ENCODE data around the gene ANKFN1.

The ANKFN1 gene, protein sequence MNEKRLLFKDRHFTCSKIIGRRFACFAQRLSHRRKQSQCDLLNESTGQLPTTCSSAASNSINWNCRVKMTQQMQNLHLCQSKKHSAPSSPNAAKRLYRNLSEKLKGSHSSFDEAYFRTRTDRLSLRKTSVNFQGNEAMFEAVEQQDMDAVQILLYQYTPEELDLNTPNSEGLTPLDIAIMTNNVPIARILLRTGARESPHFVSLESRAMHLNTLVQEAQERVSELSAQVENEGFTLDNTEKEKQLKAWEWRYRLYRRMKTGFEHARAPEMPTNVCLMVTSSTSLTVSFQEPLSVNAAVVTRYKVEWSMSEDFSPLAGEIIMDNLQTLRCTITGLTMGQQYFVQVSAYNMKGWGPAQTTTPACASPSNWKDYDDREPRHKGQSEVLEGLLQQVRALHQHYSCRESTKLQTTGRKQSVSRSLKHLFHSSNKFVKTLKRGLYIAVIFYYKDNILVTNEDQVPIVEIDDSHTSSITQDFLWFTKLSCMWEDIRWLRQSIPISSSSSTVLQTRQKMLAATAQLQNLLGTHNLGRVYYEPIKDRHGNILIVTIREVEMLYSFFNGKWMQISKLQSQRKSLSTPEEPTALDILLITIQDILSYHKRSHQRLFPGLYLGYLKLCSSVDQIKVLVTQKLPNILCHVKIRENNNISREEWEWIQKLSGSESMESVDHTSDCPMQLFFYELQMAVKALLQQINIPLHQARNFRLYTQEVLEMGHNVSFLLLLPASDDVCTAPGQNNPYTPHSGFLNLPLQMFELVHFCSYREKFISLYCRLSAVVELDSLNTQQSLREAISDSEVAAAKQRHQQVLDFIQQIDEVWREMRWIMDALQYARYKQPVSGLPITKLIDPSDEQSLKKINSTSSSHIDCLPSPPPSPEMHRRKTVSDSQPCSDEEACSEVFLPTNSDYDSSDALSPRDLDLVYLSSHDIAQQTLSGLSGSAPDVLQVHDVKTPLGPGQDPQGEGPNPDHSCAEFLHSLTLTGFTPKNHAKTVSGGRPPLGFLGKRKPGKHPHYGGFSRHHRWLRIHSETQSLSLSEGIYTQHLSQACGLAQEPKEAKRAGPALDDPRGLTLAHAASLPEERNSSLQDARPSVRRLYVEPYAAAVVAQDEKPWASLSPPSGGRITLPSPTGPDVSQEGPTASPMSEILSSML

DNA sequence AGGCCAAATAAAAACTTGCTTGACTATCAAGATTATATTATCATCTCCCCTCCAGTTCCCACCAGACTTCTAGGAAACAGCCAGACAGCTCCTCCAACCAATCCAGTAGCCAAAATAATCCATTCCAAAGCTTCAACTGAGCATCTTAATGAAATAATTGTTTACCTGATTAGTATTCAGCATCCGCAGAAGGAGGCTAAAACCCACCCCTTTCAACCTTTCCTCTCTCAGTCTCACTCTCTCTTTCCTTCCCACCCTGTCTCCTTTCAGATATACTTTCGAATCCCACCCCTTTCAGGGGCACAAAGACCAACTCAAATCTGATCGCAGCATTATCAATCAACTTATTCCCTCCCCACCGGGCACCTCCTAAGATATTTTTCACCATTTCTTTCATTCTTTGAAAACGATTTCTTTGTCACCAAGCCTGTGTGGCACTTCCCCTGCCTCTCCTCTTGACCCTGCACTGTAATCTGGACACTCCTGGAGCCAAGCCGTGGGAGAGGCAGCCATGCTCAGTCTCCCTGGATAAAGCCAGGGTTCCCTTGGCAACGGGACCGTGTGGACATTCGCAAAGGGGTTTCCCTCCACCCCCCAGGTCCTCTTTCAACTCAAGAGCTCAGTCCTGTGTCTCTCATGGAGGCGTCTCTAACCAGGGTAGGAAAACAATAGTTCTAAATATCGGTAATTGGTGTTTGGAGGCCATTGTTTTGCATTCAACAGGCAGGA, at the start of gene ANKFN1:
Gene ANKFN1 (plus strand): TSS at position 602 of the 729 bp plus-strand sequence. CDS start 59,193 bp downstream, outside the sequence.
- no peak for DNase-seq

DNA sequence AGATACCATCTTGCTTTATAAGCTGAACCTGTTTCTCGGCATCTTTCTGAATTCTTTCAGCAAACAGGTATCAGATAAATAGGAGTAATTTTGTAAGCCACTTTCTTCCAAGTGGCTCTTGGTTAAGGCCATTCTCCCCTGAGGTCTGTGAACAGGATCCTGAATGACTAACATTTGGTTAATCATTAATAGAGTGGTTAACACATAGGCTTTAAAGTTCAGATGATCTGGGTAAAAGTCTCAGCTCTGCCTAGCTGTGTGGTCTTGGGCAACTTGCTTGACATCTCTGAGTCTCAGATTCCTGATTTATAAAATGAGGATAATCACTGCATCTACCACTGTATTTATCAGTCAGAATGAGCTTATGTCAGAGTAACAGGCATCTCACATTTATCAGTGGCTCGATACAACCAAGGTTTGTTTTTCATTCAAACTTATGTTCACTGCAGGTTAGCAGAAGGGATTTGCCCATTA, 44.4 kb upstream of the ANKFN1 start:
- DNase-seq, result no peak

DNA sequence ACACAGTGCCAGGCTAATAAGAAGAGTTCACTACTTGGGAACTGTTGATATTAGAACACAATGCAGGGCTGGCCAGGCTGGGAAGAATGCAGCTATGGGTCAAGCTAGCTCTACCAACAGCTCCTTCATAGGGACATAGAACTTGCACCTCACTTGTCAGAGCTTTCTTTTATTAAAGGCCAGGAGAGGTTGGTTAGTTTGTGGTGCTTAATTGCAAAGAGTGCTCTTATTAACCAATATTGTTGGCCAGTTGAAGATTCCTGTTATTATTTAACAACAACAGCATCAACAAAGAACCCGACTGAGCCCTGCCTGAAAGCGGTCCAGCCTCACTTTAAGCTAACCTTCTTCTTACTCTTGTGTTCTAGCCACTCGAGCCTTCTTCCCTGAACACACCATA, 43.4 kb upstream of the ANKFN1 start:
- DNase-seq, result no peak

DNA sequence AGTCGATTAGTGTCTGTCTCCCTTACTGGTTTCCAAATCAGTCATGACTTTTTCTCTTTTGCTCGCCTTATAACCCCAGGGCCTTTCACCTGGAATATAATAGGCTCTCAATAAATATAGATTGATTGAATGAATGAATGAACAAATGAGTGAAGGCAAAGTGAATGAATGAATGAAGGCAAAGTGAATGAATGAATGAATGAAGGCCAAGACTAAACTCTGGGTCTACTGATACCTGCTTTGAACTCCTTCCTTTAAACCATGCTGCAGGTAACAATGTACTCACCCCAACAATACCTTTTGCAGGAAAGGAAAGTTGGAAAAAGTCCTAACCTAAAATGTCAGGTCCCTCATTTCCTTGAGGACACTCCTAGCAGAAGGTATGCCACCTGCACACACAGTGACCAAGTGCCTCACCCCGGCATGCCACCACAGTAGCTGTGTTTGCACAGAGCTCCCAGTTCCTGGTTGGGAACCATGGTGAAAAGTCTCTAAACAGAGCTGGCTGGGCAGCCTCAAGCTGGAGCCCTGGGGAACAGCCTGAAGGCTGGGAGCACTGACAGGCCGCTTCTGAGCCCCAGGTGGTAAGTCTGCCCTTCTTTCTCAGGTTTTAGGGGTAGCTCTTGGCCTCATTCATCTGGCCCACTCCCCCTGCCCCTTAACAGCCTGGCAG, 42.7 kb upstream of the ANKFN1 start:
- DNase-seq, result no peak

DNA sequence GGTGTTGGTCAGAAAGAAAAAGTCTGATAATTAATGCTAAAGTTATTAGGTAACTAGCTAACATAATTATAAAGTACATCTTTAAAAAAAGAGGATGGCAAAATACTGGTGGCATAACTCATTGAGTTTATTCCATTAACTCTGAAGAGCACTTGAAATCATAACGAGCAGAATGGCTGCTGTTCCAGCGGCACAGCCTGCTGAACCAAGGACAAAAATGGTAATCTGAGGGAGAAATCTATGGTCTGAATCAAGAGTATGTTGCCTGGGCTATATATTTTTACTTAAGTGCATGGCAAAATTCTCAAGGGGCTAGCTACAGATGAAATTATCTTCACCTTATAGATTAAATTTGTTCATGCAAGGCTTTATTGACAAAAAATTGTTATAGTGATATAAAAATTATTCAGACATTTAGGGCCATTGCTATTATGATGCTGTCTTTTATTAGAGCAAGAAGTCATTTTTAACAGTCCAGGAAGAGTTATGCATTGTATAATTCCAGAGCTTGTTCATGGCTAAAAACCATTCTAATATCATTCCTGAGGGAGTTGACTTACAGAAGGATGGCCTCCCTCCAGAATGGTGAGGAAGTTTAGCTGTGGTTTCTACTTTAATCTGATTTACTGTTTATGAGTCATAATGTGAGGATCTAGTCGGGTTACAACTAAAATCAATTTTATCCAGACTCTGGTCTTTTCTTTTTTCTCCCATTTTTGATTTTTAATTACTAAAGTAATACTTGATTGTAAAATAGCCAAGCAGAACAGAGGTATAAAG, 41.4 kb upstream of the ANKFN1 start:
- DNase-seq, result no peak

DNA sequence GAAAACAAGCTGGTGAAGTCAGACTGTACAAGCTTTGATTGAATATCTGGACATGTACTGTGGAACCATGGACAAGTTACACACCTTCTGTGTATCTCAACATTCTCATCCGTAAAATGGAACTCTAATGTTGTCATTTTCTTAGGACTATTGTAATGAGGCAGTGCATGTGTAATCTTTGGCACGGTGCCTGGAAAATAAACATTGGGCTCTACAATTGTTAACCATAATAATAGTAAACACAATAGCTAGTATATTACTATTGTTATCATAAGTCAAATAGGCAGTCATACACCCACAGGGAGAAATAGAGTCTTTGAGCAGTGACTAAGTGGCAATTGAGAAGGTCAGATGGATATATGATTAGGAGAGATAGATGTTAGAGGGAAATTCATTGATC, 39.8 kb upstream of the ANKFN1 start:
- no peak for DNase-seq

DNA sequence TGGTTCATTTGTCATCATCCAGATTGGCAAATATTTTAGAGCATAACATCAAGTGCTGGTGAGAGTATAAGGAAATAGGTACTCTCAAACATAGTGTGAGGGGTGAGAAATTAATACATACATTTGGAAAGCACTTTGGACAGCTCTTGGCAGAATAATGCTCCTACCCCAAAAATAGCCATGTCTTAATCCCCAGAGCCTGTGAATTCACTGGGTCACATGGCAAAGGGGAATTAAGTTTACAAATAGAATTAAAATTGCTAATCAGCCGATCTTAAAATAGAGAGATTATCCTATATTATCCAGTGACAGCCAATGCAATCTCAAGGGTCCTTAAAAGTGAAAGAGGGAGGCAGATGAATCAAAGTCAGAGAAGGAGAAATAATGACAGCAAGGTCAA, 38.8 kb upstream of the ANKFN1 start:
- DNase-seq, result no peak

DNA sequence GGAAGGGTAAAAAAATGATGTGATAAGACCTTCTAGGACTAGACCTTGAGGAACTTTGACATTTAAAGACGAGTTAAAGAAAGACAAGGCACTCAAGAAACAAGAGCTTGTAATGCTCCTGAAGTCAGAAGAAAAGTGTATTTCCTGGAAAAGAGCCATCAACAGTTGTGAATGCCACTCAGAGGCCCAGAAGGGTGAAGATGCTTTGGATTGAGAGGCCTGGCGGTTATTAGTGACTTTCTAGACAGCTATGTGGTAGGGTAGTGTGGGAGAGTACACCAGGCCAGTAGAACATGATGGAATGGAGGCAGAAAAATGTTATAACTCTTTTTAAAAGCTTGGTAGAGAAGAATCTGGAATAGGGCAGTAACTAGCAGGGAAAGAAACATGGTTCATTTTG, 34.1 kb upstream of the ANKFN1 start:
- DNase-seq, result no peak

DNA sequence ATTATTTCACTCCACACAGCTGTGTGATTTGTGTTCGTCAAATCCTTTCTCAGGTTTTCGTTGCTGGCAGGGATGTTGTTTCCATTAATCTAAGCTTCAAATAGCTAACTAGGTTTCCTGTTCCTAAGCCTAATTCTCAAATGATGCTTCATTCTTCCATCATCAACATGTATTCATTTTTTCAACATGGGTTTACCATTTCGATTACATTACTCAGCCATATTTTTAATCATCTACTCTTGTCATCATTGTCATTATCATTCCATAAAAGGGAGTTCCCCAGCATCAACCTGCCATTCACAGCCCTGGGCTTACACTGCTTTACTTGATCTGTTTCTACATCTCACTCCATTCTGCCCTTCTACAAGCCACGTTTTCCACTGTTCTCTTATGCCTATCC, 33.3 kb upstream of the ANKFN1 start:
- no peak for DNase-seq

DNA sequence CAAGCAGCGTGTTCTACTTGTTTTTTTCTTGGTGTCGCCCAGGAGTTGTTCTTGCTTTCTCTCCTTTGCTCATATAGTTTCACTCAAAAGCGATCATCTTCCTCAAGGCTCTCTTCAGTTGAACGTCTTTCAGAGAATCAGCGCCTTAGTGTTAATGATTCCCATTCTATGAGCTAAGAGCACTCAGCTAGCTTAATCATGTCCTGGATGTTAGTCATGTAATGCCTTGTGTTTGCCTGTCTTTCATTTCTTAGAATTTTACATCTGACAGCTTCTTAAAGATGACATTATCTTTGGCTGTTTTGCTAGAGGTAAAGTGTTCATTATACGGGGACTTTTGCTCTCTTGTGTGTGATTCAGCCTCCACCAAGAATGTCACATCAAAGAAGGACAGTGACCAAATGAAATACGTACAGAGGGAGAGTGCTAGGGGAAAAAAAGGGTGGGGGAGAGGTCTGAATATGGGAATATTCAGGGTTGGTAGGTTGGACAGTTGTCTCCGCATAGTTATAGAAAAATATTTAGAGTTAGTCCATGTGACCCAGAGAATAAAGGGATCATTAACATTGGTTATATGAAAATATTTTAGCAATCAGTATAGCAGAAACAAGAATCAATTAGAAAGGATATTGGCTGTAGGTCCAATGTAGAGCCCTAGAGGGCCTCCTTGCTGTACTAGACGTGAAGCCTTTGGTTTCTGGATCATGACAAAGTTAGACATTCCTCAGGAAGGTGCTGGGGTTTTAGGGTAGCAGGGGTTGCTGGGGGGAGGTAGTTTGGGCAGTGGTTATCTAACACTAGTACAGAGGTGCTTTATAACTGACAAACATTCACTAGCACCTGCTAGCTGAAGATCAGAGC, 31.9 kb upstream of the ANKFN1 start:
- DNase-seq, result no peak

DNA sequence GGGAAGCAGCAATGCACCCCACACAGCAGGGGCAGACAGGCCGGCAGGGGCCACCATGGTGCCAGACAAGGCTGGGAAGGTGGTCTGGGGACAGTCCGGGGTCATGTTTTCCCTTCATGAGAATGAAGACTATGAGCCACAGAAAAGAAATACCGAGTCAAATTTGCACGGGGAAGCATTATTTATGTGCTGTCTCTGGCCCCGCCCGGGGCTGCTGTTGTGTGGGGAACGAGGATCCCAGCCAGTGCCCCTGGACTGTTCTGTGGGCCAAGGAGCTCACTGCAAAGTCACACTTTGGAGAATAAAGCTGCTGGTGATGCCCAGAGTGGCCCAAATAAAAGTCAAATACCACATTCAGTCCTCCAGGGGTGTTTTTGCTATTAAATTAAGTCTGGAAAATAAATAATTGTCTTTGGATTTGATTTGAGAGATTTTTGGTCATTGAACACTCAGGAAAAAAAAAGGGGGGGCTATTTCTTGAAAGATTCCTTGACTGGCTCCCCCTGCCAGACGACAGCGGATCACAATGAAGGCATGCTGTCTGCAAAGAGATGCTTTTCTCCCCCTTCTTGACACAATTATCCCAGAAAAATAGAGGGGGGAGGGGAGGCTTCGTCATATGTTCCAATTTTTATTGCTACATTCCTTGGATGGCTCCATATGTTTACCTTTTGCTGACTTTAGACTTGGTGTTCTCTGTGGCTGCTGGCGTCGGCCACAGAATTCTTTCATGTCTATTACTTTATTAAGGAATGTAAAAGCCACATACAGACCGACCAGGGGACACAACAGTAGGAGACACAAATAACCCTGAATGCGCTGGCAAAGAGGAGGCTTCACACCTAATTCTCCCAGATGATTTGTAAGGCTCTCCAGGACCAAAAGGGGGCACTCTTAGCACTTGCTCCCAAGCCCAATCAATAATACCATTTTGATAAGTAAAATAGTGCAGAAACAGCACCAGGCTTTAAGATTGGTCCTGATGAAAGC, 27.1 kb upstream of the ANKFN1 start:
- peak; percentile 24 for DNase-seq

DNA sequence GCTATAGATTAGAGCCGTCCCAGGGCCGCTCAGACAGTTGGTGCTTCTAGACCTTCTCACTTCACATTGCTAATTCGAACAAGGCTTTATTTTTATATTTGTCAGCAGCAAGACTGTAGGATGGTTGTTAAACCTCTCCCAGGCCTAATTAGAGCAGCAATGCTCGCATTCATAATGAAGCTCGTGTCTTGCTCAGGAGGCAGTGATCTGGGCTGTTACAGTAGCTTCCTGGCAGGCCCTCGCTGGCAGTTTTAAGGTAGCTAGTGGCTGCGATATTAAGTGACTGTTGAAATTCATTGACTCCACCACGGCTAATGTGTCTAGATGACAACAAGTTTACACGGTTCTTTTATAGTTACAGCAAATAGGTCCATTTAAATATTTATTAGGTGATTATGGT, 23.2 kb upstream of the ANKFN1 start:
- no peak for DNase-seq

DNA sequence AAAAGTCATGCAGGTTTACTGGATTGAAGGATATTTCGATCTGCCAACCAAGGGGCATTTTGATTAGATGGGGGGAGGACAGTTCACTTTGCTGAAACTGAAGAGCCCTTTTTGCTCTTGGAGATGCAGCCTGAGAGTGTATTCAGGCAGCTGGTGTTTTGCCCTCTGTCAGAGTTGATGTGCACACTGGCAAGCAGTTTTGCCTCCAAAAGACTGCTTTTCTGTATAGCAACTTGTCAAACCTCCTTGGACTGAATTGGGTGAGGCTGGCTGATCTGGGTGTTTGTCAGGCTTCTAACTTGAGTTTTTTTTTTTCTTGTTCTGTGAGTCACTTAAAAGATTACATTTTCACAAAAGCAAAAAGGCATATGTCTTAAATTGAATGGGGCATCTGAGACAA, 22.6 kb upstream of the ANKFN1 start:
- DNase-seq, result no peak

DNA sequence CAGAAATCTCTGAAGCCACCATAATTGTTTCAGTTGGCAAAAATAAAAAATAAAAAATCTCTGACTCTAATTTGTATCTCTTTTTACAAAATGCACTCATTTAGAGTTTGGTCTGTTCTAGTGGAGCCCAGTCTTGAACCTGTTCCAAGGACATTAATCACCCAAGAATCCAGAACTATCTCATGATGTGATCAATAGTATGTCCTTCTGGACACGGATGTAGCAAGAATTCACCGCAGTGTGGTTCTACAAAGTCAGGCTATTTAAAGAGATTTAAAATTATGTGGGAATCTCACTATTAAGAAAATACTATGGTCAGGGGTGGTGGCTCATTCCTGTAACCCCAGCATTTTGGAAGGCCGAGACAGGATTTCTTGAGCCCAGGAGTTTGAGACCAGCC, 21.8 kb upstream of the ANKFN1 start:
- DNase-seq, result no peak

DNA sequence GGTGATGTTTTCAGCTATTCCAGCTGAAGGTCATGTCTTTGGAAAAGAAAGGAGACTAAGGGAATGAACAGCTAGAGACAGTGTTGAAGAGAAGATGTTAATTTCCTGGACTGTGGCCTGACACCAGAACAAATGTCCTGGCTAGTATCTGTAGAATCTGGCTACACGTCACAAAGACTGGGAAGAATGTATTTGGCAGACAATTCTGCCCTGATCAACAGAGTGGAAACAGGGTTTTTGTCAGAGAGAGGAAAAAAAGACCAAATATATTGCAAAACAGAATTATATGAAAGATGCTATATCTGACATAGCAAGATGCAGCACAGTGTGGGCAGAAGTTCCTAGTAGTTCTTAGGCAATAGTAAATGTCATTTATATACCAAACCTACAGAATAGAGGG, 17.0 kb upstream of the ANKFN1 start:
- no peak for DNase-seq

DNA sequence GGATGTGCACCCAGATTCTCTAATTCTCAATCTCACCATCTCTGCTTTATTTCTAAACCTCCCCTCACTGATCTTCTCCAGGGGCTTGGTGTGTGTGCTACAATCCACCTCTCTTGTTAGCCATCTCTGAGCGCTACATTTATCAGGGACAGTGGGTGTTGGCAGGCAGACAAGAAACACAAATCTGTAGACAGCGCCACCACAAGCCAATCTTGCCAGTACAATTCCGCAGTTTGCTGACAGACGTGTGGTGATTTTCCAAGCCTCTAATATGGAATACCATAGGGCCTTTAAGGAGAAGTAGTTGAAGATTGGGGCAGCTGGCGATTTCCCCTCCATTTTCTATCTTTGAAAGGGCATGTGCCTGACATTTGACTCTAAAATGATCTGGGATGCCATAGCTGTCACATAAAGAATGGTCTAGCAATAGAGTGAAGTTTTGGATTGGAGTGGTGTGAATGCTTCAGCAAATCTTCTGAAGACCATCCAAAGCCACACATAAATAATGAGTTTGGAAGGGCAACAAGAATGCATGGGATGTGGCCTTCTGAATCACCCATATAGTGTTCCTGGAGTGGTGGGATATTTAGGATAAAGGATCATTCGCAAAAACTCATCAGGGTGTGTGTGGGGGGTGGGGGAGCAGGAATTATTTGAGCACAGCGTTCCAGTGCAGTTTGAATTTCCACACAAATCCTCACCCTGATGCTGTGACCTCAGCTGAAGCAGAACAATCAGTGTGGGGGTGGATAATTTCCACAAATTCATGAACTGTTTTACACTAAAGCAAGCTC, 12.0 kb upstream of the ANKFN1 start:
- no peak for DNase-seq

DNA sequence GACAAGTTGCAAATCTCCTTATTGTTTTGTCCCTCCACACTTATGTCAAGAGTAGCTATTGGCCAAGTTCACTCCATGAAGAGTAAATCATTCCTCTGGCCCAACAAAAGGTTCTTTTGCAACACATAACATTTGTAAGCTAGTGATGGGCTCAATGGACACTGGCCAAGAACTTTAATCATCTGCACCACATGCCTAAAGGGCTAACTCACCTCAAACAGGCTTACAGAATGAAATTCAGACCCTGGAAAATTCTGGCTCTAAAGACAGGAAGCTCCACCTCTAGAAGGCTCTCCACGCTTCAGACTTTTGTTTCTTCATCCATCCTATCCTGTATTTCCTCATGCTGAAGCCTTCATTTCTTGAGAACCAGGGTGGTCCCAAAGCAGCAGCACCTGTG, 10.9 kb upstream of the ANKFN1 start:
- no peak for DNase-seq

DNA sequence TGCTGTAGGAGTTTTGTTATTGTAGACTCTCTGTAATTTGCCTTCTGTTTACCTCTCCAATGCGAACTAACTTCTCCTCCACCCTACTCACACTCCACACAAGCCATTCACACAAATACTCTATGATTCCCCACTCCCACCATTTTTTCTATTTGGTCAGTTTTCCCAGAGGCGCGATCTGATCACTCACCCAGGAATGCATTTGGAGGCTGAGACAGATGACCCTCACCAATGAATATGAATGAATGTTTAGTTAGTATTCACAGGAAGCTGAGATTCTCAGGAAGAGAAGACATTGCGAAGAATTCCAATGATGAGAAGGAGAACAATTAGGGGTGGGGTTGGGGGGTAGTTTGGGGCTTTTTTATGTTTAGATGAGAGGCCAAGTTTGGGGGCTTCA, 10.5 kb upstream of the ANKFN1 start:
- DNase-seq, result no peak
